ENCODE results near the gene SIRT5.

SIRT5 gene

DNA sequence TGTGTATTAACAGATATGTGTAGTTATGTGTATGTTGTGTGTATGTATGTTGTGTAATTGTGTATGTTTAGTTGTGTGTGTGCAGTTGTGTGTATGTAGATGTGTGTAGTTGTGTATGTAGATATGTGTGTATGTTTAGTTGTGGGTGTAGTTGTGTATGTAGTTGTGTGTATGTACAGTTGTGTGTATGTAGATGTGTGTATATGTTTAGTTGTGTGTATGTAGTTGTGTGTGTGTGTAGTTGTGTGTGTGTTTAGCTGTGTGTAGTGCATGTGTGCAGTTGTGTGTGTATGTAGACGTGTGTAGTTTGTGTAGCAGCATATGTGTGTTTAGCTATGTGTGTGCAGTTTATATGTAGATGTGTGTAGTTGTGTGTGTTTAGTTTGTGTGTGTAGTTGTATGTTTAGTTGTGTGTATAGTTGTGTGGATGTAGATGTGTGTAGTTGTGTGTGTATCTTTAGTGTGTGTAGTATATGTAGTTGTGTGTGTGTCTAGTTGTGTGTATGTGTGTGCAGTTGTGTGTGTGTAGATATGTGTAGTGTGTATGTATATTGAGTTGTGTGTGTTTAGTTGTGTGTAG lies 16.3 kb downstream of the SIRT5 start:
- Histone ChIP-seq H4K91ac (ENCODE audit: low read length) (no peak overlapping the region), H2AK5ac (ENCODE audit: low read length, severe bottlenecking) (no peak overlapping the region), H3K27ac (ENCODE audit: low read length, poor library complexity, severe bottlenecking) (no peak overlapping the region), H3K79me1 (replicated peaks; ENCODE audit: low read length, poor library complexity, severe bottlenecking) (peaks cover 7% of the 10 kb centered on the region), H3K18ac (ENCODE audit: low read depth in 1 of 2, low read length in 2 of 2) (no peak overlapping the region), H2BK5ac (ENCODE audit: low read depth, low read length, poor library complexity, severe bottlenecking) (no peak overlapping the region), H4K8ac (ENCODE audit: low read length) (no peak overlapping the region), H2BK12ac (ENCODE audit: low read length in 2 of 2) (no peak overlapping the region), H3K9me3 (ENCODE audit: control insufficient read depth, low read length) (no peaks in the 10 kb centered on the region), H3K4me3 (ENCODE audit: insufficient read depth in 1 of 2, low read depth in 1 of 2, low read length in 2 of 2) (no peak overlapping the region), H3K9ac (ENCODE audit: low read length) (no peak overlapping the region), H2BK15ac (ENCODE audit: low read depth, poor library complexity, severe bottlenecking) (no peak overlapping the region), H2AFZ (ENCODE audit: low read depth, low read length) (no peak overlapping the region), H2BK120ac (ENCODE audit: low read depth, low read length) (no peak overlapping the region), H3K36me3 (ENCODE audit: control insufficient read depth in 1 of 2, insufficient read depth in 2 of 2, low read depth in 1 of 2, low read length in 2 of 2) (peaks cover 37 to 63% of the 10 kb centered on the region in 2 experiments), H3K14ac (ENCODE audit: low read length in 2 of 2) (no peak overlapping the region), H3K27me3 (ENCODE audit: control insufficient read depth in 1 of 2, insufficient read depth in 1 of 2, low read length in 2 of 2) (no peaks in the 10 kb centered on the region), H3K4me1 (ENCODE audit: control insufficient read depth, insufficient read depth, low read depth, low read length) (no peaks in the 10 kb centered on the region), H3K4ac (ENCODE audit: low read depth in 1 of 2, low read length in 2 of 2) (no peak overlapping the region), H3K4me2 (ENCODE audit: low read length, poor library complexity, severe bottlenecking) (no peak overlapping the region), H3K23ac (ENCODE audit: low read length in 2 of 2) (no peak overlapping the region)
- 84% methylated on average over 1 of the region's 1 CpG for WGBS
- DNase-seq, result no peak

DNA sequence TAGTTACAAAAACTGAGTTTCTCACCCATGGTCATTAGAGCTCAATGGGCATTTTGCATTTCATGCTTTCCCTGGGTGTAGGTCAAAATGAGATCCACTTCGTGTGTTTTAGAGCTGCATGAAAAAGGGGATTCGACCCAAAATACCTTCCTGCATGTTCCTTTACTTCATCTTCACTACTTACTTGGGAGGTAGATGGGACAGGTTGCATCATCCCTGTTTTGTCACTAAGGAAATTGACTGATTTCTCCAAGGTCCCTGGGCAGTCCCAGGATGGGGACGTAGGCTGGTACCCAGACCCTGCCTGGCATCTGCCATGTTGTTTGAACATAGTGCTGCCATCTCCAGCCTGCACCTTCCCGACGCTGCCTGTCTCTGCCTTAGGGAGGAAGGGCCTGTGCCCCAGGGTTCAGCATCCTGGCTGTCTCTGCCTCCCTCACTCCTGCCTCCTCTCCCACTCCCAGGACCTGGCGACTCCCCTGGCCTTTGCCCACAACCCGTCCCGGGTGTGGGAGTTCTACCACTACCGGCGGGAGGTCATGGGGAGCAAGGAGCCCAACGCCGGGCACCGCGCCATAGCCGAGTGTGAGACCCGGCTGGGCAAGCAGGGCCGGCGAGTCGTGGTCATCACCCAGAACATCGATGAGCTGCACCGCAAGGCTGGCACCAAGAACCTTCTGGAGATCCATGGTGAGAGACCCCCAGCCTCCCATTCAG lies 17.0 kb downstream of the SIRT5 start:
- no peak overlapping the region for H3K9ac ChIP-seq (ENCODE audit: low read length)
- no peaks in the 10 kb centered on the region for H3K27me3 ChIP-seq (ENCODE audit: control insufficient read depth in 1 of 2, insufficient read depth in 1 of 2, low read length in 2 of 2)
- H2AFZ ChIP-seq (ENCODE audit: low read depth, low read length), result no peak overlapping the region
- H3K27ac ChIP-seq (ENCODE audit: low read length, poor library complexity, severe bottlenecking), result no peak overlapping the region
- no peak overlapping the region for H2BK120ac ChIP-seq (ENCODE audit: low read depth, low read length)
- 95% methylated on average over 20 of the region's 21 CpGs for WGBS
- H2BK15ac ChIP-seq (ENCODE audit: low read depth, poor library complexity, severe bottlenecking), result no peak overlapping the region
- H3K4ac ChIP-seq (ENCODE audit: low read depth in 1 of 2, low read length in 2 of 2), result no peak overlapping the region
- no peaks in the 10 kb centered on the region for H3K9me3 ChIP-seq (ENCODE audit: control insufficient read depth, low read length)
- H4K8ac ChIP-seq (ENCODE audit: low read length), result no peak overlapping the region
- no peak overlapping the region for H4K91ac ChIP-seq (ENCODE audit: low read length)
- DNase-seq, result no peak
- H3K4me3 ChIP-seq (ENCODE audit: insufficient read depth in 1 of 2, low read depth in 1 of 2, low read length in 2 of 2), result no peak overlapping the region
- no peak overlapping the region for H3K4me2 ChIP-seq (ENCODE audit: low read length, poor library complexity, severe bottlenecking)
- peaks cover 38 to 67% of the 10 kb centered on the region in 2 experiments for H3K36me3 ChIP-seq (ENCODE audit: control insufficient read depth in 1 of 2, insufficient read depth in 2 of 2, low read depth in 1 of 2, low read length in 2 of 2)
- H2BK5ac ChIP-seq (ENCODE audit: low read depth, low read length, poor library complexity, severe bottlenecking), result no peak overlapping the region
- peaks cover 7% of the 10 kb centered on the region for H3K79me1 ChIP-seq (replicated peaks; ENCODE audit: low read length, poor library complexity, severe bottlenecking)
- no peaks in the 10 kb centered on the region for H3K4me1 ChIP-seq (ENCODE audit: control insufficient read depth, insufficient read depth, low read depth, low read length)
- H2BK12ac ChIP-seq (ENCODE audit: low read length in 2 of 2), result no peak overlapping the region
- H3K23ac ChIP-seq (ENCODE audit: low read length in 2 of 2), result no peak overlapping the region
- no peak overlapping the region for H3K18ac ChIP-seq (ENCODE audit: low read depth in 1 of 2, low read length in 2 of 2)
- no peak overlapping the region for H2AK5ac ChIP-seq (ENCODE audit: low read length, severe bottlenecking)
- no peak overlapping the region for H3K14ac ChIP-seq (ENCODE audit: low read length in 2 of 2)

DNA sequence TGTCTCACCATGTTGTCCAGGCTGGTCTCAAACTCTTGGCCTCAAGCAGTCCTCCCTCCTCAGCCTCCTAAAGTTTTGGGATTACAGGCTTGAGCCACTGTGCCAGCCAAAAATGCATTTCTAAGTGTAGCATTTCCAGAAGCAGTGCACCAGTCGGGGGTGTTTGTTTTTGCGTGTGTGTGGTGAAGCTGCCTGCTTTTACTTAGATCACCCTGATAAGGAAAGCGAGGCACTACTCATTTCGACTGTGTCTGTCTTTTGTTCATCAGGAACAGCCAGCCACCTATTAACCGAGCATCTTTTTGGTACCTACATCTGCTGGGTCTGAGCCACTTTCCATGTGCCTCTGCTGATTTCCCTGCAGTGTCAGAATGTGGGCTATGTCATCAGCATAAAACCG lies 18.7 kb downstream of the SIRT5 start:
- no peak overlapping the region for H3K23ac ChIP-seq (ENCODE audit: low read length in 2 of 2)
- no peak overlapping the region for H2AK5ac ChIP-seq (ENCODE audit: low read length, severe bottlenecking)
- H3K27ac ChIP-seq (ENCODE audit: low read length, poor library complexity, severe bottlenecking), result no peak overlapping the region
- H3K4ac ChIP-seq (ENCODE audit: low read depth in 1 of 2, low read length in 2 of 2), result no peak overlapping the region
- no peak overlapping the region for H4K8ac ChIP-seq (ENCODE audit: low read length)
- no peak overlapping the region for H3K14ac ChIP-seq (ENCODE audit: low read length in 2 of 2)
- no peak for DNase-seq
- H3K9me3 ChIP-seq (ENCODE audit: control insufficient read depth, low read length), result no peaks in the 10 kb centered on the region
- H4K91ac ChIP-seq (ENCODE audit: low read length), result no peak overlapping the region
- no peak overlapping the region for H2BK120ac ChIP-seq (ENCODE audit: low read depth, low read length)
- no peaks in the 10 kb centered on the region for H3K79me1 ChIP-seq (replicated peaks; ENCODE audit: low read length, poor library complexity, severe bottlenecking)
- H3K27me3 ChIP-seq (ENCODE audit: control insufficient read depth in 1 of 2, insufficient read depth in 1 of 2, low read length in 2 of 2), result no peaks in the 10 kb centered on the region
- no peak overlapping the region for H3K4me3 ChIP-seq (ENCODE audit: insufficient read depth in 1 of 2, low read depth in 1 of 2, low read length in 2 of 2)
- no peak overlapping the region for H2BK15ac ChIP-seq (ENCODE audit: low read depth, poor library complexity, severe bottlenecking)
- no peaks in the 10 kb centered on the region for H3K4me1 ChIP-seq (ENCODE audit: control insufficient read depth, insufficient read depth, low read depth, low read length)
- no peak overlapping the region for H3K4me2 ChIP-seq (ENCODE audit: low read length, poor library complexity, severe bottlenecking)
- no peak overlapping the region for H3K18ac ChIP-seq (ENCODE audit: low read depth in 1 of 2, low read length in 2 of 2)
- no peak overlapping the region for H2BK5ac ChIP-seq (ENCODE audit: low read depth, low read length, poor library complexity, severe bottlenecking)
- no peak overlapping the region for H2AFZ ChIP-seq (ENCODE audit: low read depth, low read length)
- H3K9ac ChIP-seq (ENCODE audit: low read length), result no peak overlapping the region
- WGBS, result 83% methylated on average over 6 of the region's 6 CpGs
- H3K36me3 ChIP-seq (ENCODE audit: control insufficient read depth in 1 of 2, insufficient read depth in 2 of 2, low read depth in 1 of 2, low read length in 2 of 2), result peaks cover 33 to 73% of the 10 kb centered on the region in 2 experiments
- no peak overlapping the region for H2BK12ac ChIP-seq (ENCODE audit: low read length in 2 of 2)

DNA sequence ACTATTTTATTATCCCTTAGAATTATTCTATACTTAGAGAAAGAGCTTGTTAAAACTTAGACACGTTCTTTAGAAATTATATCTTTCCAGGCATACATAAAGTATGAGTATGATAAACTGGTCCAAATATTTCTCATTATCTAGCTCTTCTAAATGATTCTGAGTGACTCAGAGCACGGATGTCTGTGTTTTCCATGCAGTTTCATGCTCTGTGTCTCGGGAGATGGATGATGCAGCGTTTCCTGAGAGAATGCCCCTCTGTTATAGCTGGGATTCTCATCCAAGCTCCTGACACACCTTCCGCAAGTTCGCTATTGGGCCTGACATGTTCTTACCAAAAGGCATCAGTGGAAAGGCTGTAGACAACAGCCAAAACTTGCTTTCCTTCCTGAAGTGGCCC lies 19.3 kb downstream of the SIRT5 start:
- Histone ChIP-seq H3K27ac (ENCODE audit: low read length, poor library complexity, severe bottlenecking) (no peak overlapping the region), H3K4me2 (ENCODE audit: low read length, poor library complexity, severe bottlenecking) (no peak overlapping the region), H3K36me3 (ENCODE audit: control insufficient read depth in 1 of 2, insufficient read depth in 2 of 2, low read depth in 1 of 2, low read length in 2 of 2) (peaks cover 37 to 69% of the 10 kb centered on the region in 2 experiments), H2AFZ (ENCODE audit: low read depth, low read length) (no peak overlapping the region), H4K8ac (ENCODE audit: low read length) (no peak overlapping the region), H3K14ac (ENCODE audit: low read length in 2 of 2) (no peak overlapping the region), H3K4ac (ENCODE audit: low read depth in 1 of 2, low read length in 2 of 2) (no peak overlapping the region), H2BK15ac (ENCODE audit: low read depth, poor library complexity, severe bottlenecking) (no peak overlapping the region), H3K18ac (ENCODE audit: low read depth in 1 of 2, low read length in 2 of 2) (no peak overlapping the region), H3K4me3 (ENCODE audit: insufficient read depth in 1 of 2, low read depth in 1 of 2, low read length in 2 of 2) (no peak overlapping the region), H2BK5ac (ENCODE audit: low read depth, low read length, poor library complexity, severe bottlenecking) (no peak overlapping the region), H3K23ac (ENCODE audit: low read length in 2 of 2) (no peak overlapping the region), H3K9ac (ENCODE audit: low read length) (no peak overlapping the region), H3K27me3 (ENCODE audit: control insufficient read depth in 1 of 2, insufficient read depth in 1 of 2, low read length in 2 of 2) (no peaks in the 10 kb centered on the region), H3K9me3 (ENCODE audit: control insufficient read depth, low read length) (no peaks in the 10 kb centered on the region), H4K91ac (ENCODE audit: low read length) (no peak overlapping the region), H2BK12ac (ENCODE audit: low read length in 2 of 2) (no peak overlapping the region), H3K4me1 (ENCODE audit: control insufficient read depth, insufficient read depth, low read depth, low read length) (no peaks in the 10 kb centered on the region), H2BK120ac (ENCODE audit: low read depth, low read length) (no peak overlapping the region), H2AK5ac (ENCODE audit: low read length, severe bottlenecking) (no peak overlapping the region), H3K79me1 (replicated peaks; ENCODE audit: low read length, poor library complexity, severe bottlenecking) (no peaks in the 10 kb centered on the region)
- 79% methylated on average over 5 of the region's 6 CpGs for whole genome bisulfite sequencing
- DNase-seq, result no peak
